Mesendoderm (in vitro differentiated cells): Measurements from ENCODE around the gene MRPL52.

Source experiments
- DNase-seq: peaks from one replicate; pipeline ENCODE4 v3.0.0; 2013
- H2AK5ac ChIP-seq: 2 replicates; pipeline ENCODE4 v1.6.1; 2013; ENCODE audit warnings: low read length, inconsistent platforms
- H2BK120ac ChIP-seq: 2 replicates; pipeline ENCODE4 v1.6.1; 2013; ENCODE audit warnings: low read depth, mild to moderate bottlenecking, low read length, moderate library complexity, mixed read lengths
- H2BK15ac ChIP-seq: replicated peaks from 2 replicates; pipeline ENCODE4 v1.6.1; 2013; ENCODE audit warnings: low read depth, mild to moderate bottlenecking, moderate library complexity
- H2BK5ac ChIP-seq: 2 replicates; pipeline ENCODE4 v1.6.1; 2013; ENCODE audit warnings: low read length, inconsistent platforms
- H3K18ac ChIP-seq: 2 replicates; pipeline ENCODE4 v1.6.1; 2013; ENCODE audit warnings: mild to moderate bottlenecking, low read length, mixed read lengths
- H3K23ac ChIP-seq: one replicate; pipeline ENCODE4 v1.6.1; 2013; ENCODE audit warnings: low read length
- H3K27ac ChIP-seq: 2 replicates; pipeline ENCODE4 v1.5.1; 2013; ENCODE audit warnings: low read depth, mild to moderate bottlenecking, inconsistent platforms, low read length, moderate library complexity
- H3K27me3 ChIP-seq: 2 replicates; pipeline ENCODE4 v1.6.1; 2013; ENCODE audit warnings: low read length, control low read depth, mild to moderate bottlenecking, inconsistent platforms; ENCODE audit not compliant: insufficient read depth, poor library complexity
- H3K36me3 ChIP-seq: 2 replicates; pipeline ENCODE4 v1.6.1; 2013; ENCODE audit warnings: low read length, inconsistent platforms; ENCODE audit not compliant: control insufficient read depth, insufficient read depth
- H3K4ac ChIP-seq: one replicate; pipeline ENCODE4 v1.6.1; 2013; ENCODE audit warnings: low read depth, mild to moderate bottlenecking, low read length, moderate library complexity
- H3K4me1 ChIP-seq: 2 replicates; pipeline ENCODE4 v1.6.1; 2013; ENCODE audit warnings: low read depth, low read length, inconsistent platforms; ENCODE audit not compliant: control insufficient read depth
- H3K4me2 ChIP-seq: 2 replicates; pipeline ENCODE4 v1.6.1; 2013; ENCODE audit warnings: low read length
- H3K4me3 ChIP-seq: 2 replicates; pipeline ENCODE4 v1.5.1; 2013; ENCODE audit warnings: mild to moderate bottlenecking, low read length
- H3K56ac ChIP-seq: one replicate; pipeline ENCODE4 v1.6.1; 2013; ENCODE audit warnings: low read length
- H3K79me1 ChIP-seq: 2 replicates; pipeline ENCODE4 v1.6.1; 2013; ENCODE audit warnings: low read length, inconsistent platforms
- H3K79me2 ChIP-seq: 2 replicates; pipeline ENCODE4 v1.6.1; 2013; ENCODE audit warnings: mild to moderate bottlenecking, low read length; ENCODE audit not compliant: control insufficient read depth, insufficient read depth
- H3K9ac ChIP-seq: 2 replicates; pipeline ENCODE4 v1.6.1; 2013; ENCODE audit warnings: low read length, inconsistent platforms
- H4K5ac ChIP-seq: one replicate; pipeline ENCODE4 v1.6.1; 2013; ENCODE audit warnings: low read length
- H4K8ac ChIP-seq: one replicate; pipeline ENCODE4 v1.6.1; 2013; ENCODE audit warnings: low read depth, mild to moderate bottlenecking, control low read depth, low read length, moderate library complexity
- WGBS: extraction: QIAGEN DNeasy Blood & Tissue Kit; methylation state at CpG from one replicate; pipeline ENCODE4 v1.1.7; 2013; ENCODE audit warnings: low lambda C conversion rate, missing lambda C conversion rate; ENCODE audit not compliant: insufficient coverage; ENCODE audit errors: extremely low coverage; 5-methylcytosine and 5-hydroxymethylcytosine counted together

The MRPL52 gene

GRCh38 chr14:22797017-22797917 lies 32.4 kb upstream of the MRPL52 start:
- H2BK5ac ChIP-seq: no peak overlapping the region
- H3K27me3 ChIP-seq: no peaks in the 10 kb centered on the region
- no peak overlapping the region for H4K5ac ChIP-seq
- no peak overlapping the region for H4K8ac ChIP-seq
- peak overlapping the region; percentile 29 for H3K27ac ChIP-seq
- no peak overlapping the region for H2BK120ac ChIP-seq
- H2AK5ac ChIP-seq: no peak overlapping the region
- H3K23ac ChIP-seq: no peak overlapping the region
- peaks cover 7% of the 10 kb centered on the region for H3K4me1 ChIP-seq
- no peak overlapping the region for H3K4me2 ChIP-seq
- H3K79me2 ChIP-seq: no peaks in the 10 kb centered on the region
- WGBS: no CpG with 5 or more reads among the region's 5 CpGs
- no peak overlapping the region for H3K4ac ChIP-seq
- H3K56ac ChIP-seq: peak overlapping the region; percentile 63
- peak overlapping the region; percentile 4 for H3K9ac ChIP-seq
- no peaks in the 10 kb centered on the region for H3K36me3 ChIP-seq
- no peak overlapping the region for H3K18ac ChIP-seq
- no peak overlapping the region for H2BK15ac ChIP-seq
- no peaks in the 10 kb centered on the region for H3K79me1 ChIP-seq
- DNase-seq: peak; percentile 91
- no peak overlapping the region for H3K4me3 ChIP-seq

- Histone ChIP-seq H3K4me1 (peaks cover 7% of the 10 kb centered on the region), H3K18ac (no peak overlapping the region), H3K4ac (no peak overlapping the region), H3K9ac (no peak overlapping the region), H3K4me2 (no peak overlapping the region), H2BK15ac (no peak overlapping the region), H2BK5ac (no peak overlapping the region), H2AK5ac (no peak overlapping the region), H3K27me3 (no peaks in the 10 kb centered on the region), H4K8ac (no peak overlapping the region), H3K27ac (no peak overlapping the region), H3K79me2 (no peaks in the 10 kb centered on the region), H4K5ac (no peak overlapping the region), H3K4me3 (no peak overlapping the region), H3K23ac (no peak overlapping the region), H3K56ac (no peak overlapping the region), H3K36me3 (no peaks in the 10 kb centered on the region), H2BK120ac (no peak overlapping the region), H3K79me1 (no peaks in the 10 kb centered on the region)
- WGBS: no CpG with 5 or more reads among the region's 2 CpGs
- DNase-seq: no peak
Measured at GRCh38 chr14:22798528-22798927, 31.2 kb upstream of the MRPL52 start.

- H3K4ac ChIP-seq: no peak overlapping the region
Measured at GRCh38 chr14:22800346-22800745, 29.3 kb upstream of the MRPL52 start.

DNA sequence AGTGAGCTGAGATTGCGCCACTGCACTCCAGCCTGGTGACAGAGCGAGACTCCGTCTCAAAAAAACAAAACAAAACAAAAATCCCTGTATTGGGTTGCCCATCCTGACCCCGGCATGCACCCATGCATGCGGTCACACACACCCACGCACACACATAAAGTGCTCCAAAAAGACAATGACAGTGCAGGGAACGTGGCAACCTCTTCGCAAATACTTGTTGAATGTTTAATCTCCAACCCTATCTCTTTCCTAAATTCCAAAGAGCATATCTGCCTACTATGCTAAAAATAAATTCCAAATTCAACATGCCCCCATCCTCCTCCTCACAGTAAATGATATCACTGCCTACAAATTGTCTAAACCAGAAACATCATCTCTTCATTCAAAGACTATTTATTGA lies 28.0 kb upstream of the MRPL52 start:
- Histone ChIP-seq H3K79me1 (no peaks in the 10 kb centered on the region), H3K4me3 (no peak overlapping the region), H3K56ac (no peak overlapping the region), H2AK5ac (no peak overlapping the region), H2BK120ac (no peak overlapping the region), H3K79me2 (no peaks in the 10 kb centered on the region), H3K18ac (no peak overlapping the region), H4K5ac (no peak overlapping the region), H2BK15ac (no peak overlapping the region), H3K36me3 (no peaks in the 10 kb centered on the region), H3K23ac (no peak overlapping the region), H3K9ac (no peak overlapping the region), H2BK5ac (no peak overlapping the region), H3K4ac (no peak overlapping the region), H3K27ac (no peak overlapping the region), H4K8ac (no peak overlapping the region), H3K27me3 (no peaks in the 10 kb centered on the region), H3K4me2 (no peak overlapping the region), H3K4me1 (peaks cover 5% of the 10 kb centered on the region)
- DNase-seq: no peak
- WGBS: no CpG with 5 or more reads among the region's 8 CpGs

More at GRCh38 chr14:22800346-22800745, 29.3 kb upstream of the MRPL52 start:
- Histone ChIP-seq H3K36me3 (no peaks in the 10 kb centered on the region), H4K8ac (no peak overlapping the region), H3K18ac (no peak overlapping the region), H3K27me3 (no peaks in the 10 kb centered on the region), H3K9ac (no peak overlapping the region), H4K5ac (no peak overlapping the region), H3K4me1 (peaks cover 7% of the 10 kb centered on the region), H3K4me3 (no peak overlapping the region), H2BK5ac (no peak overlapping the region), H2AK5ac (no peak overlapping the region), H3K4me2 (no peak overlapping the region), H3K79me1 (no peaks in the 10 kb centered on the region), H3K23ac (no peak overlapping the region), H3K79me2 (no peaks in the 10 kb centered on the region), H3K56ac (no peak overlapping the region), H2BK15ac (no peak overlapping the region), H2BK120ac (no peak overlapping the region), H3K27ac (no peak overlapping the region)
- DNase-seq: no peak
- no CpG with 5 or more reads among the region's 10 CpGs for WGBS

DNA sequence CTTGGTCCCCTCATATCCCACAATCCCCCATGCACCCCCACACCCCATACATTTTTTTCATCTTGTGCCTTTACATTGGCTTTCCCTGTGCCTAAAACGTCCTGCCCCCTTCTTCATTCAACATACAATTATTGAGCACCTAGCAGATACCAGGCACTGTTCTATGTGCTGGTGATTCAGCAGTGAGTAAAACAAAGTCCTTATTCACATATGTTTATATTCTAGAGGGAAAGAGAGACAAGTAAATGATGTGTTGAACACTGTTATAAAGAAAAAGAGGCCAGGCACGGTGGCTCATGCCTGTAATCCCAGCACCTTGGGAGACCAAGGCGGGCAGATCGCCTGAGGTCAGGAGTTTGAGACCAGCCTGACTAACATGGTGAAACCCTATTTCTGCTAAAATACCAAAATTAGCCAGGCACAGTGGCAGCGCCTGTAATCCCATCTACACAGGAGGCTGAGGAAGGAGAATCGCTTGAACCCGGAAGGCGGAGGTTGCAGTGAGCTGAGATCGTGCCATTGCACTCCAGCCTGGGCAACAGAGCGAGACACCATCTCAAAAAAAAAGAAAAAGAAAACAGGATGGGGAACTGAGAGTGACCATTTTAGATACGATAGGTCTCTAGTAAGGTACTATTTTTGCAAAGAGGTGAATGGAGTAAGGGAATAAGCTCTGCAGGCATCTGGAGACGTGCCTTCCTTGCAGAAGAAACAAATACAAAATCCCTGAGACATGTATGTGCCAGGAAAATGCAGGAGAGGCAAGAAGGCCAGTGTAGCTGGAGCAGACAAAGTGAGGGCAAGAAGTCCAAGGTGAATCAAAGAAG lies 26.6 kb upstream of the MRPL52 start:
- Histone ChIP-seq H3K79me1 (no peaks in the 10 kb centered on the region), H3K27me3 (no peaks in the 10 kb centered on the region), H3K9ac (no peak overlapping the region), H4K8ac (no peak overlapping the region), H3K4me3 (no peak overlapping the region), H3K4ac (no peak overlapping the region), H4K5ac (no peak overlapping the region), H2BK120ac (no peak overlapping the region), H3K27ac (no peak overlapping the region), H3K4me1 (no peaks in the 10 kb centered on the region), H3K79me2 (no peaks in the 10 kb centered on the region), H2AK5ac (no peak overlapping the region), H3K4me2 (no peak overlapping the region), H3K18ac (no peak overlapping the region), H3K23ac (no peak overlapping the region), H3K56ac (no peak overlapping the region), H2BK5ac (no peak overlapping the region), H3K36me3 (no peaks in the 10 kb centered on the region), H2BK15ac (no peak overlapping the region)
- no peak for DNase-seq
- no CpG with 5 or more reads among the region's 12 CpGs for WGBS
